ENCODE data around the gene ZNF610. TPM values are rescaled to one million over a fixed set of nuclear protein-coding genes. Genes with fewer than 3 reads are reported as not detected.
"Not testable (repeated sequence)": the region's sequence is repeated elsewhere in the genome, so short reads cannot be mapped to it uniquely, and the experiment has no call there.

ZNF610 gene
- polyA plus RNA-seq (2012; ENCODE audit: insufficient read depth, insufficient read length, low read depth): 0.76 TPM

GRCh38 chr19:52336117-52336790, at the start of gene ZNF610:
Gene ZNF610, plus strand, starts transcription at chr19:52336243. Its CDS starts 12,930 bp downstream, at chr19:52349173.
- DNase-seq: peak; percentile 91
- no peaks in the 10 kb centered on the region; the same call in 1 of the 2 replicates for H3K9me3 ChIP-seq
- H3K4me3 ChIP-seq (ENCODE audit: low read depth, low read length): peak within 1 kb of the TSS; percentile 93
- H3K27me3 ChIP-seq: no peaks in the 10 kb centered on the region
- TF ChIP-seq CTCF (IDR thresholded peaks at IDR 0.05; ENCODE audit: low read depth, low read length): no peak
- H3K36me3 ChIP-seq: no peaks in the 10 kb centered on the region
- H3K4me1 ChIP-seq: no peaks in the 10 kb centered on the region

GRCh38 chr19:52286256-52286655, 49.8 kb upstream of the ZNF610 start:
- Histone ChIP-seq H3K4me1 (no peaks in the 10 kb centered on the region), H3K27me3 (no peaks in the 10 kb centered on the region), H3K9me3 (no peaks in the 10 kb centered on the region), H3K36me3 (peaks cover 66% of the 10 kb centered on the region), H3K4me3 (ENCODE audit: low read depth, low read length) (no peak overlapping the region)
- no peak for DNase-seq
- no peak for TF ChIP-seq CTCF (IDR thresholded peaks at IDR 0.05; ENCODE audit: low read depth, low read length)

GRCh38 chr19:52291781-52292180, 44.3 kb upstream of the ZNF610 start:
- no peak for TF ChIP-seq CTCF (IDR thresholded peaks at IDR 0.05; ENCODE audit: low read depth, low read length)
- no peaks in the 10 kb centered on the region for H3K4me1 ChIP-seq
- no peak overlapping the region for H3K4me3 ChIP-seq (ENCODE audit: low read depth, low read length)
- no peaks in the 10 kb centered on the region for H3K9me3 ChIP-seq
- H3K36me3 ChIP-seq: peaks cover 28% of the 10 kb centered on the region
- no peaks in the 10 kb centered on the region for H3K27me3 ChIP-seq
- no peak for DNase-seq

GRCh38 chr19:52292946-52293345, 43.1 kb upstream of the ZNF610 start:
- H3K27me3 ChIP-seq; H3K9me3 ChIP-seq; H3K4me1 ChIP-seq; DNase-seq; H3K4me3 ChIP-seq (ENCODE audit: low read depth, low read length): not testable (repeated sequence)
- peaks cover 28% of the 10 kb centered on the region for H3K36me3 ChIP-seq

GRCh38 chr19:52296400-52296772, 39.7 kb upstream of the ZNF610 start:
- H3K9me3 ChIP-seq: no peaks in the 10 kb centered on the region
- H3K36me3 ChIP-seq: peaks cover 21% of the 10 kb centered on the region
- DNase-seq: no peak
- peak overlapping the region; percentile 67 for H3K4me3 ChIP-seq (ENCODE audit: low read depth, low read length)
- no peak for TF ChIP-seq CTCF (IDR thresholded peaks at IDR 0.05; ENCODE audit: low read depth, low read length)
- H3K27me3 ChIP-seq: no peaks in the 10 kb centered on the region
- H3K4me1 ChIP-seq: no peaks in the 10 kb centered on the region

GRCh38 chr19:52296773-52297600, 39.1 kb upstream of the ZNF610 start, which contains the start of gene ZNF480:
Gene ZNF480, plus strand, starts transcription at chr19:52297169. Its CDS starts 3,244 bp downstream, at chr19:52300413.
- H3K4me1 ChIP-seq: no peaks in the 10 kb centered on the region
- DNase-seq: peak; percentile 79
- no peaks in the 10 kb centered on the region for H3K9me3 ChIP-seq
- H3K4me3 ChIP-seq (ENCODE audit: low read depth, low read length): peak within 1 kb of the TSS; percentile 98
- no peak for TF ChIP-seq CTCF (IDR thresholded peaks at IDR 0.05; ENCODE audit: low read depth, low read length)
- peaks cover 20% of the 10 kb centered on the region for H3K36me3 ChIP-seq
- H3K27me3 ChIP-seq: no peaks in the 10 kb centered on the region

Data from BE2C (cell line).